SU-DHL-6 (cell line): ENCODE data around the gene PDE4D.

Source experiments
- EZH2phosphoT487 ChIP-seq: fragments of 200-600 bp; sonication (generic), shearing (Covaris generic); conservative IDR thresholded peaks from 2 replicates; pipeline ENCODE4 v1.6.1; 2018; ENCODE audit warnings: mild to moderate bottlenecking, antibody characterized with exemption, low read length, moderate library complexity, mixed read lengths
- TF ChIP-seq, protein P1 (sequence below): fragments of 200-600 bp; sonication (generic); IDR thresholded peaks from one replicate; pipeline ENCODE4 v1.5.1; 2017; ENCODE audit warnings: antibody characterized with exemption, mild to moderate bottlenecking, low read length, moderate library complexity; ENCODE audit not compliant: insufficient read depth, poor library complexity, severe bottlenecking

GRCh38 chr5:59218424-59219045 lies 675.0 kb downstream of the PDE4D start:
- TF ChIP-seq, protein P1, sequence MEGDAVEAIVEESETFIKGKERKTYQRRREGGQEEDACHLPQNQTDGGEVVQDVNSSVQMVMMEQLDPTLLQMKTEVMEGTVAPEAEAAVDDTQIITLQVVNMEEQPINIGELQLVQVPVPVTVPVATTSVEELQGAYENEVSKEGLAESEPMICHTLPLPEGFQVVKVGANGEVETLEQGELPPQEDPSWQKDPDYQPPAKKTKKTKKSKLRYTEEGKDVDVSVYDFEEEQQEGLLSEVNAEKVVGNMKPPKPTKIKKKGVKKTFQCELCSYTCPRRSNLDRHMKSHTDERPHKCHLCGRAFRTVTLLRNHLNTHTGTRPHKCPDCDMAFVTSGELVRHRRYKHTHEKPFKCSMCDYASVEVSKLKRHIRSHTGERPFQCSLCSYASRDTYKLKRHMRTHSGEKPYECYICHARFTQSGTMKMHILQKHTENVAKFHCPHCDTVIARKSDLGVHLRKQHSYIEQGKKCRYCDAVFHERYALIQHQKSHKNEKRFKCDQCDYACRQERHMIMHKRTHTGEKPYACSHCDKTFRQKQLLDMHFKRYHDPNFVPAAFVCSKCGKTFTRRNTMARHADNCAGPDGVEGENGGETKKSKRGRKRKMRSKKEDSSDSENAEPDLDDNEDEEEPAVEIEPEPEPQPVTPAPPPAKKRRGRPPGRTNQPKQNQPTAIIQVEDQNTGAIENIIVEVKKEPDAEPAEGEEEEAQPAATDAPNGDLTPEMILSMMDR, result no peak
- no peak for TF ChIP-seq EZH2phosphoT487
